GM12892 (cell line): ENCODE results near the gene TYK2.
A peak's percentile ranks its signal among the peaks of the same experiment; 100 is the strongest.

Experiments
- DNase-seq: peaks from one replicate; pipeline ENCODE4 v3.0.0; 2011; ENCODE audit not compliant: insufficient read length
- FAIRE-seq: peaks from 2 replicates; lab custom pipeline; 2011; peaks lifted over from hg19 to GRCh38; lab: Jason Lieb, UNC
- POLR2A ChIP-seq: IDR thresholded peaks from 2 replicates; pipeline ENCODE4 v1.6.1; 2011; ENCODE audit warnings: low read depth, low read length, control low read depth
- POLR2AphosphoS5 ChIP-seq: IDR thresholded peaks from 2 replicates; pipeline ENCODE4 v1.6.1; 2011; ENCODE audit warnings: low read depth, low read length, control low read depth
- TAF1 ChIP-seq: IDR thresholded peaks from 2 replicates; pipeline ENCODE4 v1.6.1; 2011; ENCODE audit warnings: low read depth, mild to moderate bottlenecking, control low read depth, low read length, borderline replicate concordance

Gene TYK2

DNA sequence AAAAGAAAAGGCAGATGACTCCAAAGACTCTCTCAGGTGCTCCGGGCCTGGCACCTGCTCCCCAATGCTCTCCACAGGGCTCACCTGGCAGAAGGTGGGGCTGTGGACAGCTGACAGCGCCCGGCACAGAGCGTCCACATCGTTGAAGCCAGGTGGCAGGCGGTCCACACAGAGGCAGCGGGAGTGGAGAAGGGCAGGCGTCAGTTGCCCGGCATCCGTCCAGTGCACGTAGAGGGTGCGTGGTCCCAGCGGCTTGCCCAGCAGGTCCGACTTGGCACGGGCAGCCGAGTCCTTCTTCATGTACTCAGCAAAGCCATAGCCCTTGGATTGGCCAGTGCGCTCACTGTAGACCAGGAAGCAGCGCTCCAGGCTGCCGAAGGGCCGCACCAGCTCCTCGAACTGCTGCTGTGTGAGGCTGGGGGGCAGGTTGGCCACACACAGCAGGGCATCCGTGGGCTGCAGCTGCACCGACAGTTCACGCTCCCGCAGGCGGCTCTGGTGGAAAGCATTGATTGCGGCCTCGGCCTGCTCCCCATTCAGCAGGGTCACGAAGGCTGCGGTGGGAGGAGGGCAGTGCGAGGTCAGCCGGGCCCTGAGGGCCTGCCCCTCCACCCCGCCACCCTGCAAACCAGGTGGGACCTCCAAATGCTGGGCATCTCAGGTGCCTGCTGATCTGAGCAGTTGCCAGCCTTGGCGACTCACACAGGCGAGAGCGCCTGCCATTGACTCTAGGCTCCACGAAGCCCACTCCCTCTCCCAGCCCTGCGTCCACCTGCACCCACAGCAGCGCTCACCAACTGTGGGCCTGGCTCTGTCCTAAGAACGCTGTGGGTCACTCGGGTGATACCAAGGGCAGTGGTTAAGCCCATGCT lies 51.6 kb downstream of the TYK2 start:
- FAIRE-seq (no peak), DNase-seq (peak; percentile 2)
- TF ChIP-seq POLR2A (no peak), TAF1 (no peak), POLR2AphosphoS5 (no peak)

DNA sequence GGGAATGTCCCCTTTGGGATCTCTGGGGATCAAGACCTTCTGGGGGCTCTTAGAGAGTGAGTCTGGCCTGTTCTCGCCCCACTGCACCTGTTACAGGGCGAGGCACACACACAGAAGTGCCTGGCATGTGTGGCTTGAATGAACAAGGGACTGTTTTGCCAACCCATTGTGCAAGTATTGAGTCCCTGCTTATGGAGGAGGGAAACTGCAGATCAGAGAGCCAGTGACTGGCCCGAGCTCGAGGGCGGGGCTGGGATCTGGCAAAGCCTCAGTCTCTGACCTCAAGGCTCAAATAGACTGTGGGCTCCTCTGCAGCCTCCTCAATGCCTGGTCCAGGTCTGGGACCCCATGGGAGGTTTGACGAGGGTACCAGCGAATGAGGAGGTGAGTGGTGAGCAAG lies 52.6 kb downstream of the TYK2 start:
- DNase-seq (no peak), FAIRE-seq (no peak)
- no peak for TF ChIP-seq TAF1
- TF ChIP-seq POLR2A, result no peak
- no peak for TF ChIP-seq POLR2AphosphoS5

DNA sequence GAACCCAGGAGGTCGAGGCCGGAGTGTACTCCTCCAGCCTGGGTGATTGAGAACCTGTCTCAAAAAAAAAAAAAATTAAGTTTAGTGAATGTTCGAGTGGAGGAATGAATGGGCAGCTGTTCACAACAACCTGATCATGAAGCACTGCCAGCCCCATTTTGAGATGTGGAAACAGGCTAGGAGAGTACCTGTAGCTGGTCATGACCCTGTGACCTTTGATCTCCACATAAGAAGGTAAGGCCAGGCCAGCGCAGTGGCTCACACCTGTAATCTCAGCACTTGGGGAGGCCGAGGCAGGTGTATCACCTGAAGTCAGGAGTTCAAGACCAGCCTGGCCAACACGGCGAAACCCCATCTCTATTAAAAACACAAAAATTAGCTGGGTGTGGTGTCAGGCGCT lies 54.6 kb downstream of the TYK2 start:
- DNase-seq (no peak), FAIRE-seq (no peak)
- no peak for TF ChIP-seq POLR2A
- no peak for TF ChIP-seq TAF1
- no peak for TF ChIP-seq POLR2AphosphoS5

DNA sequence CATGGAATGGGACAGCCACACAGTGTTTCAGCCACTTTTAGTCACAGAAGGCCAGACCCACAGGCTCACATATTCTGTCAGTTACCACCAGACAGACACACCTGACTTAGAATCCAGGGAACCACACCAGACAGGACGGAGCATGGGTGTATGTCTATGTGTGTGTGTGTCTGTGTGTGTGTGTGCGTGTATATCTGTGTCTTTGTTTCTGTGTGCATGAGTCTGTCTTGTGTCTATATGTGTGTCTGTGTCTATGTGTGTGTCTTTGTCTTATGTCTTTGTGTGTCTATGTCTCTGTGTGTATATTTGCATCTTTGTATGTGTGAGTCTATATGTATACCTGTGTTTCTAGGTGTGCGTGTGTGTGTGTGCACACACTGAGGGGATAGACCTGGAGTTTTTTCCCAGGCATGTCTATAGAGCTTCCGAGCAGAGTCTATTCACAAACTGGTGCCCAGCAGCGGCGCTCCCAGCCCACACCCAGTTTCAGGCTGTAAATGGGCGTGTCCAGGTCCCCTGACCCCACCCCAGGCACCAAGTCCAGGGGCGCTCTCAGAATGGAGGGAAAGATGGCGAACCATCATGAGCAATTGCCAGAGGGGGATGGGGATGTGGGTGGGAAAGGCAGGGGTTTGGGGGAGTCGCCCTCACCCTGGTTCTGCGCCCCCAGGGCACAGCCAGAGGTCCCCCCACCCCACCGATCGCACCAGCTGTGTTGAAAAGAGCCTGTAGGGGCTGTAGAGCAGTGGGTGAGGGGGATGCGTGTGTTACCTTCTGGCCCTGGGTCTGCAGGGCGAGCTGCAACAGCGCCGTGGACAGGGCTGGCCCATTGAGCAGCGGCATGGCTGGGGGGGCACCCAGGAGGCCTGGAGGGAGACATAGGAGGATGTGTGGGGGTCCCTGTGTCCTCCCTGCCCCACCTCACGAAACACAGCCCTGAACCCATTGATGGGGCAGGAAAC lies 58.2 kb downstream of the TYK2 start:
- DNase-seq (no peak), FAIRE-seq (no peak)
- TF ChIP-seq POLR2AphosphoS5, result peak; percentile 77
- no peak for TF ChIP-seq TAF1
- peak; percentile 66; the same call in 1 of the 2 replicates for TF ChIP-seq POLR2A

DNA sequence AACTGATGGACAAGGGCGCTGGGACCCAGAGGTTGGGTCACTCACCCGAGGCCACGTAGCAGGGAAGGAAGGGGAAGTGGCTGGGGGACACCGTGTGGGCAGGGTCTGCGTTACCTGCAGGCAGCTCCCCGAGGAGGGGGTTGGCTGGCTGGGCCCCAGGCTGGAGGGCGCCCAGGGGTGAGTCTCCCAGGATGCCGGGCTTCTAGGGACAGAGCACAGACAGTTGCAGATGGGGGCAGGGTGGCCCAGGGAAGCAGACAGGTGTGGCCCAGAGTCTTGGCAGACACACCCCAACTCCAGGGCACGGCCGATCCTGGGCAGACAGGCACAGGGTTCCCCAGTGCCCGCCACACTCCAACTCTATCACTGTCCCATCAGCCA lies 59.0 kb downstream of the TYK2 start:
- no peak for FAIRE-seq
- no peak for DNase-seq
- TF ChIP-seq POLR2AphosphoS5 (no peak), POLR2A (no peak), TAF1 (no peak)

DNA sequence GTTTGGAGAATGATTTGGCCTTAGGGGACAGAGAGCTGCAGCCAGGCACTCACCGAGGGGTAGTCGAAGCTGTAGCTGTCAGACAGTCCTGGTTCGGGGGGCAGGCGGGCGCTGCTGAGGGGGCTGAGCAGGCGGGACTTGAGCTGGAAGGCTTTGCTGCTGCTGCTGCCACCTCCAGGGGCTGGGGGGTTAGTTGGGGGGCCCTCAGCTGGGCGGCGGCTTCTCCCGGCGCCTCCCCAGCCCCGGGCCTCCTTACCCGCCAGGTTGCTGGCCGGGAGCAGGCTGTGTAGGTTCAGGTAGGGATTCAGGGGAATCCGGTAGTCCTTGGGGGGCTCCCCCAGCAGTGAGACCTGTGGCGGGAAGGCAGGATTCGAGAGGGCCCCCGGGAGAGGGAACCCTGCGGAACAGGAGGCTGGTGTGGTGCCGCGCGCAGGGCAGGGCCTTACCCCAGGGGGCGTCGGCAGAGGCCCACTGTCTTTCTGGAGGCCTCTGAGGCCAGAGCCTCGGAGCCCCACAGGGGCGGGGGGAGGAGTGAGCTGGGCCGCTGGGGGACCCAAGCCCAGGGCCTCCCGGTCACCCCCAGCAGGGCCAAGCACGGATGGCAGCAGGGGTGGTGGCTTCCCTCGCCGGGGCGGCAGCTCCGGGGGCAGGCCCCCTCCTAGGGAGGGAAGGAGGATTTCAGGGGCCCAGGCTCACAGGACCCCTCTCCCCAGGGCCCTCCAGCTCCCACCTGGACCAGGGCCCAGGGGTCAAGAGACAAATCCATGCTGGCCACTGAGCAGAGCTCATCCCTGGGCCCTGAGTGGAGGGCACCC lies 59.6 kb downstream of the TYK2 start:
- TF ChIP-seq POLR2AphosphoS5 (no peak), POLR2A (peak; percentile 40; the same call in 1 of the 2 replicates)
- FAIRE-seq (no peak), DNase-seq (no peak)

DNA sequence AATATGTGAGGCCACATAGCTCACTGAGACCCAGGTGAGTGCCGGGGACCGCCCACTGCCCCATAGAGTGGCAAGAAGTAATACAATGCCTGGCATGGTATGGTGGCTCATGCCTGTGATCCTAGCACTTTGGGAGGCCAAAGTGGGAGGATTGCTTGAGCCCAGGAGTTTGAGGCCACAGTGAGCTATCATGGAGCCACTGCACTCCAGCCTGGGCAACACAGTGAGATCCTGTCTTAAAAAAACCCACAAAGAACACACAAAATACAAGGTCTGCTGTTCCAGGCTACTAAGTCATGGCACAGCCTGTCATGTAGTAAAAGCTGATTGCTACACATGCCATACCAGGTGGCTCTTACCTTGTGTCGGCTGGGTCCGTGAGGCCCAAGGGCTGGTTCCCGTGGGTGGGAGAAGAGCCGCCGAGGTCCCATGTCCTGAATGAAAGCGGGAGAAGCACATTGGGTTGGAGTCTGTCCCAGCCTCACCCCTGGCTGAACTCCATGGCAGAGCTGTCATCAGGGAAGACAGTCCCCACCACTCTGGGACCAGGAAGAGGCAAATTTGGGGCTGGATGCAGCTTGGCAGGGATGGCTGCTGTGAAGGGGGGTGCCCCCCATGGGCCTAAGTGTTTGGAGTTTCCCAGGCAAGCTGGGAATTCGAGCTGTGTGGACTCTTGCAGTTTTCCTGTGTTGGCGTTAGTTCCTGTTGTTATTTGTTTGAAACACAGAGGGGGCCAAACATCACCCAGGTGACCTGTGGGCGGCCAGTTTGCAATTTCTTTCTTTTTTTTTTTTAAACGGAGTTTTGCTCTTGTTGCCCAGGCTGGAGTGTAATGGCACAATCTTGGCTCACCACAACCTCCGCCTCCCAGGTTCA lies 61.3 kb downstream of the TYK2 start:
- FAIRE-seq, result no peak
- no peak for TF ChIP-seq POLR2A
- no peak for TF ChIP-seq POLR2AphosphoS5
- no peak for TF ChIP-seq TAF1
- no peak for DNase-seq

DNA sequence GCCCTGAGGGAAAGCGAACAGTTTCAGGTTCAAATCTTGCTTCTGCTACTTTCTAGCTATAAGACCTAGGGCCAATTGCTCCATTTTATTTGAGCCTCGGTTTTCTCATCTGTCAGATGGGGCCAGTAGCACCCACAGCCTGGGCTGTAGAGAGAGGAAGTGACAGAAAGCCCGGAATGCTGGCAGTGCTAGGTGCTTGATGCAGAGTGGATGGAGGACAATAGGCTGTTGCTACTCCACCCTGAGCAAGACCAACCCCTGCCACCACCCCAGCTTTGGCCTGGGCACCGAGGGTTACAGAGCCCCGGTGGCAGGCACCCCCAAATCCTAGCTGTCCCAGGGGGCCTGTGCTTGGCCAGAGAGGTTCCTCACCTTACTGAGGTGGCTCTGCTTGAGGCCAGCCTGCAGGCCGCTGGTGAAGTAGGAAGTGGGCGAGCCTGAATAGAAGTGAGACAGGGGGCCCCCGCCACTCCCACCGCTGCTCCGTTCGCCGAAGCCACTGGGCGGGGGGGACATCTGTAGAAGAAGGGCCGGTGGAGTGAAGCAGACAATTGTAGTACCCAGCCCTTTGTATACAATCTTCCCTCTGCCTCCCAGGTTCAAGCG lies 62.4 kb downstream of the TYK2 start:
- FAIRE-seq, result no peak
- TF ChIP-seq POLR2A, result no peak
- no peak for TF ChIP-seq POLR2AphosphoS5
- no peak for TF ChIP-seq TAF1

DNA sequence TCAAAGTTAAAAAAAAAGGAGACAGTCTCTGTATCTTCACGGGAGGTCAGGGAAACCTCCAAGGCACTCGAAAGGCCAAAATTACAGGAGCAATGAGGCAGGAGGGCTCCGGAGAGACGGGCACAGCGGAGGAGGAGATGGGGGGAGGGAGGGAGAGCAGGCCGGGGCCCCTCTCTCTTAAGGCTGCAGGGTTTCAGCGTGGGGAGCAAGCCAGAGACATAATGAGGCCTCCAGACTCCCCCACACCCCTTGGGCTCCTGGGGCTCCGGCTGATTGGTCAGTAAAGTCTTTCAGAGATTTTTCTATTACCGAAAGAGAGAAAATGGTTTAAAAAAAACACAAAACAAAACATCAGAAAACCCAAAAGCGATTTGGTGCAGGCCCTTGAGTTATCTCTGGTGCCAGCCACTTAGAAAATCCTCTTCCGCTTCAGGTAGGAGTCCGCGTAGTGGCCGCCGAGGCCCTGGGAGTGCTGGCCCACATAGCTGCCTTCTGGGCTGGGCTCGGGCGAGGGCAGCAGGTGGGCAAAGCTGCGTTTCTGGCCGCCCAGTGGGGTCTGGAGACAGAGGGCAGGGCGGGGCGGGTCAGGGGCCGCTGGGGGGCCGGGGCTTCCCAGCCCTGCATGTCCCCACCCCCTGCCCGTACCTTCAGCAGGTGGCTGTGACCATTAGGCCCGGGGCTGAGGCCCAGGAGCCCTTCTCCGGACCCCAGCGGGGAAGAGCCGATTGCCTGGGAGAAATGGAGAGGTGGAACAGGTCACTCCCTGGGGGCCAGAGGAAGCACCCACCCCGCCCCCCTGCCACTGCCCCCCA lies 63.1 kb downstream of the TYK2 start:
- DNase-seq (no peak), FAIRE-seq (no peak)
- TF ChIP-seq POLR2A (no peak), TAF1 (no peak), POLR2AphosphoS5 (no peak)

More for the DNA sequence above, 62.4 kb downstream of the TYK2 start:
- no peak for DNase-seq
